DMS 273 (cell line): ENCODE measurements around the gene GRID1.

ENCODE experiments used
- DNase-seq: peaks from one replicate; lab custom pipeline; 2025; ENCODE audit not compliant: unreplicated experiment; lab: John Stamatoyannopoulos, UW

The GRID1 gene

GRCh38 chr10:86023336-86023735, 343.3 kb downstream of the GRID1 start:
- no peak for DNase-seq

DNA sequence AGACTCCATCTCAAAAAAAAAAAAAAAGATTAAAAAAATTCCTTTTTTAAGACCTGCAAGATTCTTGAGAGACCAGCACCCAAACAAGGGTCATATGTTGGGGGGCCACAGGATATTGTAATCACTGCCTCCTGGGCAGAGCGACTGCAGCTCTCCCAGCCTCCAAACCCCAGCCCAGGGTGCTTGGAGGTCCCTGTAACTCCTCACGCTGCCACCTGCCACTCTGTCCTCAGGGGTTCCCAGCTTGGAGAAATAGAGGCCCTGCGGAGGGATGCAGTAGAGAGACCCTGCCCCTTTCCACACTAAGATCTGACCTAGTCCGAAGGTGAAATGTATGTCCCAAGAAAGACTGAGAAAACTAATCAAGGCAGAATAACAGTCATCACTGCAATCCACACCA, 343.7 kb downstream of the GRID1 start:
- DNase-seq, result no peak

DNA sequence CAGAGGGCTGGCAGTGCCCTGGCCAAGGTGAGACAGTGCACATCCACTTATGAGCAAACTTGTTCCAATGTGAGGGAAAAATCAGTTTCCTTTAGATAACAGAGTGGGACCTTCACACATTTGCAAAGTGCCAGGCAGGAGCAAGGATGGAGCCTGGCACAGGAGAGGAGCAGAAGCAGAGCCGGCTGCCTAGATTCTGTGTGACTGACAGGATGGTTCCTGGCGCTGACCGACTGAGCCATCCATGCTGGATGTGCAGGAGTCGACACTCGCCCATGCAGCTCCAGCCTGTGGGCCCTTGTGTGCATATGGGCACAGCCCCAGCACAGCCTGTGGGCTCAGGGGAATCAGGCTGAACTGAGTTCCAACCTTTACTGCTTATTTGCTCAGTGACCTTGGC, 346.5 kb downstream of the GRID1 start:
- no peak for DNase-seq

DNA sequence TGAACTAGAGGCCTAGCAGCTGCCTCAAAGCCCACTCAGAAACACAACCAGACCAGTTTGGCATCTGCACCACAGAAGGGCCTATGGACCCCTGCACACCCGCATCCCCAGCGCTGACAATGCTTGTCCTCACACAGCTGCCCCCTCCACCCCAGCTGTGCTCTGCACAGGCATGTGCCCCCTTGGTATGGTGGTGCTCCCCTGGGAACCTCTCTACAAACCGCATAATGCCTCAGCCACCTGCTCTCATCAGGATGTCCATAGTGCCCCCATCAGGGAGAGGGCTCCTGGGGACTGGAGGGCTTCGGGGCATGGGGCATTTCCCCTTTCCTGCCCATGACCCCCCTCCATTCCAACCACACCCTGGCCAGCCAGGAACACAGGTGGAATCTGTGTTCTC, 347.5 kb downstream of the GRID1 start:
- peak; percentile 36 for DNase-seq

- no peak for DNase-seq
Observed at GRCh38 chr10:86018735-86019058, 347.9 kb downstream of the GRID1 start.

DNA sequence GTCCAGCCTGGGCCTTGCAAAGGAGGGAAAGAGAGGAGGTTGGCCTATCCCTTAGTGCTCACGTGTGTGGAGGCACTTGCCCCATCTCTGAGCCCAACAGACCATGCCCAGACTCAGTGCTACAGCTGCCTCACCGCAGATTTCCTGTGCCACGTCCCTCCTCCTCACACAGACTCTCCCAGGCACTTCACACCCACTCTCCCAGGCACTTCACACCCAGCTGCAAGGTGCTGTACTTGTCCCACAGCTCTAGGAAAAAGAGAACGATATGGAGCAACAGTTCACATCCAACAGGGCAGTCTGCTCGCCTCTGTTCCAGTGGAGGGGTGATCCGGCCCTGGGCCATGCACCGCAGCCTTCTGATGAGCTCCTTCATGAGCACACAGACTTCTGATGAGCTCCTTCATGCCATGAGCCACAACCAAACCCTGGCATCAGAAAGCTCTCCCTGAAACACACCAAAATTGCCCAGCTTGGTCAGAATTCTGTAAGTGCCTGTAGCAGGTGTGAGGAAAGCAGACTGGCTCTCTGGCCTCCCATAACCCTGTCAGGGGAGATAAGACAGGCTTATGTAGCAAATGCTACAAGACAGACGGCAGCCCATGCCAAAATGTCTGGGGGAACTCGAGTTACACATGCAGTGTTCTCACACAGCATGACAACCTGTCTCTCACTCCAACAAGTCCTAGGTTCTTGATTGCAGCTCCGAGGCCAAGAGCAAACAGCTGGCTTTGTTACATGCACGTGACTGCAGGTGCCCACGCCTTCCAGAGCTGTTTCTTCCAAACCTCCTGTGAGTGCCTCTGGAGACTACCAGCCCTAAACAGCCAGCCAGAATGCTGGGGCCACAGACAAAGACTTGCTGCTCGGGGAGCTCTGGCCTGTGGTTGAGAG, 348.5 kb downstream of the GRID1 start:
- DNase-seq, result peak; percentile 90

DNA sequence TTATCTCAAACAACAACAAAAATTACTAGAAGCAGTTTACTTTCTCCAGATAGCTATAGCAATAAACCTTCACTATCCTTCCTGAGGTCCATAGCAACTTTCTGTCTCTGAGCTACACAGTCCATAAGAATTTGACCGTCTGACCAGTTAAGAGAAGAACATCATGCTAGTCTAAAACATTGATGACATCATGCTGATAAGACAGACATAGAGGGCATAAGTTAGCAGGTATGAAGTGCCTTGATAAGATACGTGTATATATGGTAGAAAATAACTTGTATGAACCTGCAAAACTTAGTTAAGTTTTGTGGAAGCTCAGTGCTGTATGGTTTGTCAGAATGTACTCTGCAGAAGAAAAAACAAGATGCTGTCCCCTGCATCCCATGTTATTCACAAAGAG, 353.0 kb downstream of the GRID1 start:
- no peak for DNase-seq

GRCh38 chr10:86007171-86007570, 359.4 kb downstream of the GRID1 start:
- no peak for DNase-seq

DNA sequence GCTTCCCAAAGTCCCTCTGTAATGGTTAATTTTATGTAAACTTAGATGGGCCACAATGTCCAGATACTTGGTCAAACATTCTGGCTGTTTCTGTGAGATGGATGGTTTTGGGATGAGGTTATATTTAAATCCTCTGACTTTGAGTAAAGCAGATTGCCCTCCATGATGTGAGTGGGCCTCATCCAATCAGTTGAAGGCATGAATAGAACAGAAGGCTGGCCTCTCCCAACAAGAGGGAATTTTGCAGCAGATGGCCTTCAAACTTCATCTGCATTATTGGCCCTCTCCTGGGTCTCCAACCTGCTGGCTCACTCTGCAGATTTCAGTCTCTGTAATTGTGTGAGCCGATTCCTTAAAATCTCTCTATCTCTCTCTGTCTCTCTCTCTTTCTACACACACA, 362.3 kb downstream of the GRID1 start:
- peak; percentile 77 for DNase-seq

DNA sequence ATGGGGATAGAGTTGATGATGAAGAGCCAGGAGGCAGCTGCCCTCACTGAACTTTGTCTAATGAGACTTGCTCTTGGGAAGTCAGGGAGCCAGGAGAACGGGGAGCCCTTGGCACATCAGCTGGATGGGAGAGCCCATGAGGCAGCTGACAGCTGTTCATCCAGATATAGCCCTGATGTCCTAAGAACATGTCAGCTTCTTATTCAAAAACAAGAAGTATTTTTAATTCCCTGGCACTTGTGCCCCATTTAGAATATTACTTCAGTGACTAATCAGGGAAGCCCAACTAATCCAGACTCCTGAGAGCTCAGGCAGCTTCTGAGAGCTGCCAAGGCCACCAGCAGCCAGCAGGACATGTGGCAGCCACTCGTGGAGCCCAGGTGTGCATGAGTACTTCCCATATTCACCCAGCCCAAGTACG, 363.4 kb downstream of the GRID1 start:
- peak; percentile 12 for DNase-seq

- no peak for DNase-seq
Observed at GRCh38 chr10:86001521-86001920, 365.1 kb downstream of the GRID1 start.

- DNase-seq, result no peak
Observed at GRCh38 chr10:85997544-85997943, 369.1 kb downstream of the GRID1 start.

DNA sequence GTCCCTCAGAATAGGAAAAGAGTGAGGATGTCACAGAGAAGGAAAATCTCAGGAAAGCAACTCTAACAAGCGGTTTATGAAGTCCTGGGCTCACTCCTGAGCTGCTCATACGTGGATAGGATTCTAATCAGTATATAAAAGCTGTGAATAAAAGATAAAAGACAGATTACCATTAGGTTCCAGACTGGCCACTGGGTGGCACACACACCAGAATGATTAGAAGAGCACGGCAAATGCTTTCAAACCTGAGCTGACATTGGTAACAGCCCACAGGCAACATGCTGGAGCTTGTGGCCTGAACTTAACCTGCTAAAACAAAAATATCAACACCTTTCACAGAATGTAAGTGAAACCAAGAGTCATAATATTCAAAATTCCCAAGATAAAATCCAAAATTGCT, 370.8 kb downstream of the GRID1 start:
- peak; percentile 60 for DNase-seq

- no peak for DNase-seq
Observed at GRCh38 chr10:85993840-85994507, 372.6 kb downstream of the GRID1 start.

GRCh38 chr10:85993140-85993539, 373.5 kb downstream of the GRID1 start:
- DNase-seq, result no peak

- no peak for DNase-seq
Observed at GRCh38 chr10:85992324-85992723, 374.3 kb downstream of the GRID1 start.

DNA sequence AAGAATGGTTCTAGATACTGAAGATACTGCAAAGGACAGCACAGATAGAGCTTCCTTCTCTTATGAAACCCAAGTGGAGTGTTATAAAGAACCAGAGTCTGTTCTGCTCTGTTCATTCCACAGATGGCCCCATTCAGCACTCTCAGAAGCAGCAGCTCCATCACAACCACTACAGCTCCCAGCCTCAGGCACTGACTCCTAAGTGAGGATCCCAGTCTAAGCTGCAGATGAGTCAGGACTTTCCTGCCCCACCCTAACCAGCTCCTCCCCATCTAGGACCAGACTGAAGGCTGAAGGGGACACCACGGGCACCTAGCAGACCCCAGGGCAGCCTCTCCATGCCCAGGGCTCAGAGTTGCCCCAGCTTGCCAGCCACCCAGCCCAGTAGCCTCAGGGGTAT, 379.8 kb downstream of the GRID1 start:
- DNase-seq, result no peak

DNA sequence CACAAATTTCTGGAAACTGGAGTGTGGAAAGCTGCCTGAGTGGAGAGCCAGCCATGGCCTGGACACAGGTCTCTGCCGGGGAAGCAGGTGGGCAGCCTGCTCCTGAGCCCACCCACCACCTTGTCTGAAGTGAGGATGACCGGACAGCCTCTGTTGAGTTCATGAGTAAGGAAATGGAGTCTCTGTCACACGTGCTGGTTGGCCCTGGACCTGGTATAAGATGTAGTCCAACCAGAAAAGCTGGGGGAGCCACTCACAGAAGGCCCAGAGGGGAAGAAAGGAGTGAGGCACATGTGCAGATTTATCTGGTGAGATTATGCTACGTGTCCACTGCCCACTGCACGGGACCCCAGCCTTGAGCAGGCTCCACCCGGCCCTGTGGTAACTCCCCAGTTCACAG, 383.5 kb downstream of the GRID1 start:
- DNase-seq, result no peak

GRCh38 chr10:85979598-85979997, 387.0 kb downstream of the GRID1 start:
- DNase-seq, result no peak

- no peak for DNase-seq
Observed at GRCh38 chr10:85978566-85979358, 387.8 kb downstream of the GRID1 start.

DNA sequence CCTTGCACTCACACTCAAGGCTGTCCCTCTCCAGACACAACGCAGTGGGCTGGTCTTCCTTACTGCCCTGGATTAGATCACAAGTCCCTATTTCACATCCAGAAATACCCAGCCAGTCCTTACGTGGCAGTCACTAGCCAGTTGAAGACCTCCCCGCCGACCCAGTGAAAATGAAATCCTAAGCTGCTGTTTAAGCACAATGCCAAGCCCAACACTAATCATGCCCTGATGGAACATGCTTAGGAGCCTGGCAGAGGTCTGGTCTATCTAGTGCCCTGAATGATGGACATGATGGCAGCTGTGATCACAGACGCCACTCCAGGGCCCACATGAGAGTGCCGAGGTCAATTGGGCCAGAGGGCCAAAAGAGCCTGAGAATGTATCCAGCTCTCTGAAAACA, 389.0 kb downstream of the GRID1 start:
- no peak for DNase-seq

DNA sequence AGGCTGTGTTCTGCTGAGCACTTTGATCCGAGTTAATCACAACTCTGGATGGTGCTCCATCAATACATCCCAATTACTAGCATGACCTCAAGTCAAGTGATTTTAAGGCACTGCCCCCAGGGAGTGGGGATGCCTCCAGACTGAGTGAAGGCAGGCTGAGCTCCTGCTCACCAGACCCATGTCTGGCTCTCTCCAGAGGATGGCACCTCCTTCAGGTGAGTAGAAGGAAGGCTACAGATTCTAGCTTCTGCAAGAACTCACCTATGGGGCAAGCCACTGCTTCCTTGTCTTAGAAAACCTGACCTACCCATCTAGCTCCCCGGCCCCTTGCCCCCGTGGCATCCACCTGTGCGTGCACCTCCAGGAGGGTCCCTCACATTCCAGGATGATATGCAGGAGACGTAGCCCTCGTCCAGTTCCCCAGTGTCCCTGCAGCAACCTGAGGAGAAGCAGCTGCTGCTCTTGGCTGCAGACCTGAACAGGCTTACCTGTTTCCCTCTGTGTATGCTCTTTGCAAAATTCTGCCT, 390.3 kb downstream of the GRID1 start:
- DNase-seq, result no peak
